ENCODE results near the gene CAPZA1. TPM values are rescaled to one million over a fixed set of nuclear protein-coding genes. Genes with fewer than 3 reads are reported as not detected.

Gene CAPZA1
- total RNA-seq, 6 donors from 2014 or later, result 91.1 to 196 (median 128) TPM

GRCh38 chr1:112694363-112694929 is 74.8 kb downstream of the CAPZA1 start:
- WGBS, 2 donors, result 87 to 89% methylated on average over 7 to 14 of the region's 15 CpGs
- H3K36me3 ChIP-seq, result peaks cover 8 to 99% (median 56%) of the 10 kb centered on the region in 4 donors

GRCh38 chr1:112695276-112695675 is 75.6 kb downstream of the CAPZA1 start:
- no peaks in the 10 kb centered on the region for H3K27me3 ChIP-seq
- TF ChIP-seq POLR2A (IDR thresholded peaks at IDR 0.05) (no peak), POLR2AphosphoS5 (IDR thresholded peaks at IDR 0.05) (no peak), EP300 (IDR thresholded peaks at IDR 0.05) (no peak), CTCF (IDR thresholded peaks at IDR 0.05) (no peak)
- DNase-seq (no peak), ATAC-seq (ENCODE audit: low FRiP score in 2 of 2) (no peak)
- H3K4me3 ChIP-seq, result no peak overlapping the region
- H3K36me3 ChIP-seq, result peaks cover 5 to 98% (median 52%) of the 10 kb centered on the region in 4 donors
- H3K9me3 ChIP-seq, result no peaks in the 10 kb centered on the region
- H3K27ac ChIP-seq, result no peak overlapping the region
- WGBS, 2 donors, result 96 to 97% methylated on average over 8 to 9 of the region's 9 CpGs
- H3K4me1 ChIP-seq, result peaks cover 17 to 20% (median 19%) of the 10 kb centered on the region in 4 donors

More at GRCh38 chr1:112694363-112694929, 74.8 kb downstream of the CAPZA1 start:
- Histone ChIP-seq H3K9me3 (no peaks in the 10 kb centered on the region), H3K4me3 (no peak overlapping the region), H3K27me3 (no peaks in the 10 kb centered on the region), H3K27ac (no peak overlapping the region), H3K4me1 (peaks cover 8 to 16% (median 12%) of the 10 kb centered on the region in 4 donors)
- TF ChIP-seq POLR2AphosphoS5 (IDR thresholded peaks at IDR 0.05), result no peak
- no peak for TF ChIP-seq CTCF (IDR thresholded peaks at IDR 0.05)
- TF ChIP-seq POLR2A (IDR thresholded peaks at IDR 0.05), result no peak
- no peak for TF ChIP-seq EP300 (IDR thresholded peaks at IDR 0.05)
- ATAC-seq (ENCODE audit: low FRiP score in 2 of 2) (no peak), DNase-seq (peak in 1 of 2 donors; percentile 50)

GRCh38 chr1:112696578-112697314 is 77.1 kb downstream of the CAPZA1 start:
- TF ChIP-seq CTCF (IDR thresholded peaks at IDR 0.05), result no peak
- peaks cover 31 to 35% (median 34%) of the 10 kb centered on the region in 4 donors for H3K4me1 ChIP-seq
- H3K9me3 ChIP-seq, result no peaks in the 10 kb centered on the region
- 92 to 96% methylated on average over 7 of the region's 7 CpGs for WGBS, 2 donors
- DNase-seq, result no peak
- H3K27me3 ChIP-seq, result no peaks in the 10 kb centered on the region
- no peak for ATAC-seq (ENCODE audit: low FRiP score in 2 of 2)
- H3K27ac ChIP-seq, result no peak overlapping the region
- H3K36me3 ChIP-seq, result peaks cover 5 to 92% (median 46%) of the 10 kb centered on the region in 4 donors
- no peak overlapping the region for H3K4me3 ChIP-seq

- Histone ChIP-seq H3K27me3 (no peaks in the 10 kb centered on the region), H3K36me3 (peaks cover 5 to 92% (median 45%) of the 10 kb centered on the region in 4 donors), H3K27ac (peak overlapping the region; percentile 31 to 99 (median 98)), H3K9me3 (no peaks in the 10 kb centered on the region), H3K4me3 (no peak overlapping the region), H3K4me1 (peaks cover 39 to 45% (median 42%) of the 10 kb centered on the region in 4 donors)
- 95 to 98% methylated on average over 9 of the region's 9 CpGs for WGBS, 2 donors
- ATAC-seq (ENCODE audit: low FRiP score in 2 of 2) (no peak), DNase-seq (no peak)
- TF ChIP-seq POLR2A (IDR thresholded peaks at IDR 0.05), result no peak
- no peak for TF ChIP-seq POLR2AphosphoS5 (IDR thresholded peaks at IDR 0.05)
- no peak for TF ChIP-seq EP300 (IDR thresholded peaks at IDR 0.05)
- no peak for TF ChIP-seq CTCF (IDR thresholded peaks at IDR 0.05)
Observed at GRCh38 chr1:112697781-112698201, 78.2 kb downstream of the CAPZA1 start.
